ENCODE results near the gene SKAP2.

DNA sequence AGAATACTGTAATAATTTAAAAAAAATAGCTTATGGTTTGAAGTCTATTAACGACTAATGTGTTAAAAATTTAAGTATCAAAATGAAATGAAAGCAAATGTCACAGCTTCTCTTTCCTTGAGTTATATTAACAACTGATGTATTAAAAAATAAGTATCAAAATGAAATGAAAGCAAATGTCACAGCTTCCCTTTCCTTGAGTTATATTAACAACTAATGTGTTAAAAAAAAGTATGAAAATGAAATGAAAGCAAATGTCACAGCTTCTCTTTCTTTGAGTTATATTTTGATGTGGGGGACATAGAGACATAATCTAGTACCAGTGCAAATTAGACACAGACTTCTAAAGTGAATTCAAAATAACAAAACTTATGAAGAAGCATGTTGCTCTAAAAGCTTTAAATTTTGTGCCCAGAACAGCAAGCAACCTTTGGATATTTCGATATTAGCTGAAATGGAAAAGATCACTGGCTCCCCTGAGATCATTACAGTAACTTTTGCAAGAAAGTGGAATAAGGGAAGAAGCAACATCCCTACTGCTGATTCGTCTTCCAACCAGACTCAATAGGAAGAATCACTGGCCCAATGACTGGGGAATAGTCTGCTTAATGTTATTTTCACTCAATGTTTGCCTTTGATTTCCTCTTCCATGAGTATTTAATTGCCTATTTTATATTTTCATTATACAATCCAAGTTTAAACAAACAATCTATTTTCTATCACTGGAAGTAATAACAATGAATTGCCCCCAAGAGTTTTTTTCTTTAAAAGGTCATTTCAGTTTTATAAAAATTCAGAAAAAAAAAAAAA, 8.0 kb downstream of the SKAP2 start:
- TF ChIP-seq, protein P1, sequence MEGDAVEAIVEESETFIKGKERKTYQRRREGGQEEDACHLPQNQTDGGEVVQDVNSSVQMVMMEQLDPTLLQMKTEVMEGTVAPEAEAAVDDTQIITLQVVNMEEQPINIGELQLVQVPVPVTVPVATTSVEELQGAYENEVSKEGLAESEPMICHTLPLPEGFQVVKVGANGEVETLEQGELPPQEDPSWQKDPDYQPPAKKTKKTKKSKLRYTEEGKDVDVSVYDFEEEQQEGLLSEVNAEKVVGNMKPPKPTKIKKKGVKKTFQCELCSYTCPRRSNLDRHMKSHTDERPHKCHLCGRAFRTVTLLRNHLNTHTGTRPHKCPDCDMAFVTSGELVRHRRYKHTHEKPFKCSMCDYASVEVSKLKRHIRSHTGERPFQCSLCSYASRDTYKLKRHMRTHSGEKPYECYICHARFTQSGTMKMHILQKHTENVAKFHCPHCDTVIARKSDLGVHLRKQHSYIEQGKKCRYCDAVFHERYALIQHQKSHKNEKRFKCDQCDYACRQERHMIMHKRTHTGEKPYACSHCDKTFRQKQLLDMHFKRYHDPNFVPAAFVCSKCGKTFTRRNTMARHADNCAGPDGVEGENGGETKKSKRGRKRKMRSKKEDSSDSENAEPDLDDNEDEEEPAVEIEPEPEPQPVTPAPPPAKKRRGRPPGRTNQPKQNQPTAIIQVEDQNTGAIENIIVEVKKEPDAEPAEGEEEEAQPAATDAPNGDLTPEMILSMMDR (IDR thresholded peaks at IDR 0.05): no peak
- no peak for TF ChIP-seq POLR2A (IDR thresholded peaks at IDR 0.05)
